VCaP (cell line): ENCODE measurements around the gene NMNAT2.

Experiments used
- H3K27ac ChIP-seq: fragments of 450-650 bp; 2 replicates; pipeline ENCODE4 v1.5.1; 2017
- CTCF ChIP-seq: fragments of 450-650 bp; conservative IDR thresholded peaks from 2 replicates; pipeline ENCODE4 v1.5.1; 2017; ENCODE audit warnings: mild to moderate bottlenecking, moderate library complexity

NMNAT2 gene

GRCh38 chr1:183456826-183457225 lies 38.6 kb upstream of the NMNAT2 start:
- H3K27ac ChIP-seq = no peak overlapping the region
- TF ChIP-seq CTCF = no peak

- no peak for TF ChIP-seq CTCF
- no peak overlapping the region for H3K27ac ChIP-seq
Measured at GRCh38 chr1:183454377-183454776, 36.2 kb upstream of the NMNAT2 start.

GRCh38 chr1:183450093-183450492 lies 31.9 kb upstream of the NMNAT2 start:
- H3K27ac ChIP-seq = no peak overlapping the region
- no peak for TF ChIP-seq CTCF

- TF ChIP-seq CTCF = no peak
- no peak overlapping the region for H3K27ac ChIP-seq
Measured at GRCh38 chr1:183449223-183449770, 31.1 kb upstream of the NMNAT2 start.

- TF ChIP-seq CTCF = no peak
- H3K27ac ChIP-seq = no peak overlapping the region
Measured at GRCh38 chr1:183444243-183444642, 26.1 kb upstream of the NMNAT2 start.

- no peak overlapping the region for H3K27ac ChIP-seq
- TF ChIP-seq CTCF = no peak
Measured at GRCh38 chr1:183443466-183443865, 25.3 kb upstream of the NMNAT2 start.

- no peak overlapping the region for H3K27ac ChIP-seq
- TF ChIP-seq CTCF = no peak
Measured at GRCh38 chr1:183443011-183443410, 24.8 kb upstream of the NMNAT2 start.
